Activated T-helper 17 cell treated with anti-CD3 and anti-CD28 coated beads, Interleukin-2, amount 50 U/mL, for 72 hours (primary cell): Measurements from ENCODE around the gene FBXW8. TPM values are rescaled to one million over a fixed set of nuclear protein-coding genes. Genes with fewer than 3 reads are reported as not detected.

ENCODE experiments used
- ATAC-seq: fragments of 150-1000 bp; cut with Tn5 transposase; replicated peaks from 2 replicates; pipeline ENCODE4 v1.10.0; 2021; ENCODE audit warnings: mild to moderate bottlenecking, moderate library complexity
- H3K27ac Mint-ChIP-seq: one replicate; pipeline ENCODE4 v1.8.0; 2022; ENCODE audit warnings: mixed read lengths
- H3K27me3 Mint-ChIP-seq: one replicate; pipeline ENCODE4 v1.8.0; 2022; ENCODE audit warnings: mixed read lengths
- H3K36me3 Mint-ChIP-seq: one replicate; pipeline ENCODE4 v1.8.0; 2022; ENCODE audit warnings: low read depth, mild to moderate bottlenecking, mixed read lengths
- H3K4me1 Mint-ChIP-seq: one replicate; pipeline ENCODE4 v1.8.0; 2022; ENCODE audit warnings: mixed read lengths
- H3K4me3 Mint-ChIP-seq: one replicate; pipeline ENCODE4 v1.8.0; 2022; ENCODE audit warnings: mild to moderate bottlenecking, mixed read lengths
- H3K9me3 Mint-ChIP-seq: one replicate; pipeline ENCODE4 v1.8.0; 2022; ENCODE audit warnings: mixed read lengths
- total RNA-seq, 2 donors: library from RNA; stranded (reverse); gene quantifications; one replicate each; pipeline ENCODE4 v1.2.3, GENCODE V29; 2022

FBXW8 gene
- total RNA-seq, 2 donors from 2014 or later = 2.4 to 8.8 TPM

- peaks cover 50% of the 10 kb centered on the region for H3K4me1 Mint-ChIP-seq
- H3K36me3 Mint-ChIP-seq = peaks cover 39% of the 10 kb centered on the region
- ATAC-seq = no peak
- no peak overlapping the region for H3K27ac Mint-ChIP-seq
- no peaks in the 10 kb centered on the region for H3K27me3 Mint-ChIP-seq
- no peak overlapping the region for H3K4me3 Mint-ChIP-seq
- no peaks in the 10 kb centered on the region for H3K9me3 Mint-ChIP-seq
These were observed 15.8 kb downstream of the FBXW8 start for GRCh38 chr12:116926283-116927243.

GRCh38 chr12:116927244-116927940 lies 16.6 kb downstream of the FBXW8 start:
- Mint-ChIP-seq H3K4me3 (no peak overlapping the region), H3K4me1 (peaks cover 44% of the 10 kb centered on the region), H3K27ac (no peak overlapping the region), H3K27me3 (no peaks in the 10 kb centered on the region), H3K36me3 (peaks cover 47% of the 10 kb centered on the region), H3K9me3 (no peaks in the 10 kb centered on the region)
- no peak for ATAC-seq

GRCh38 chr12:116928504-116928903 lies 17.8 kb downstream of the FBXW8 start:
- H3K36me3 Mint-ChIP-seq = peaks cover 53% of the 10 kb centered on the region
- ATAC-seq = no peak
- H3K9me3 Mint-ChIP-seq = no peaks in the 10 kb centered on the region

GRCh38 chr12:116929885-116930284 lies 19.1 kb downstream of the FBXW8 start:
- H3K27me3 Mint-ChIP-seq = no peaks in the 10 kb centered on the region
- peaks cover 30% of the 10 kb centered on the region for H3K4me1 Mint-ChIP-seq
- H3K27ac Mint-ChIP-seq = no peak overlapping the region
- no peak for ATAC-seq
- H3K9me3 Mint-ChIP-seq = no peaks in the 10 kb centered on the region
- H3K4me3 Mint-ChIP-seq = no peak overlapping the region
- peaks cover 60% of the 10 kb centered on the region for H3K36me3 Mint-ChIP-seq

More at GRCh38 chr12:116928504-116928903, 17.8 kb downstream of the FBXW8 start:
- Mint-ChIP-seq H3K4me3 (no peak overlapping the region), H3K27ac (no peak overlapping the region), H3K4me1 (peaks cover 39% of the 10 kb centered on the region), H3K27me3 (no peaks in the 10 kb centered on the region)

- peaks cover 17% of the 10 kb centered on the region for H3K4me1 Mint-ChIP-seq
- H3K27ac Mint-ChIP-seq = no peak overlapping the region
- no peaks in the 10 kb centered on the region for H3K9me3 Mint-ChIP-seq
- no peak overlapping the region for H3K4me3 Mint-ChIP-seq
- no peak for ATAC-seq
- no peaks in the 10 kb centered on the region for H3K27me3 Mint-ChIP-seq
- H3K36me3 Mint-ChIP-seq = peaks cover 72% of the 10 kb centered on the region
These were observed 20.9 kb downstream of the FBXW8 start for GRCh38 chr12:116931665-116932064.

- peaks cover 73% of the 10 kb centered on the region for H3K36me3 Mint-ChIP-seq
- H3K27me3 Mint-ChIP-seq = no peaks in the 10 kb centered on the region
- H3K4me1 Mint-ChIP-seq = peaks cover 9% of the 10 kb centered on the region
- H3K27ac Mint-ChIP-seq = no peak overlapping the region
- no peak for ATAC-seq
- H3K4me3 Mint-ChIP-seq = no peak overlapping the region
- no peaks in the 10 kb centered on the region for H3K9me3 Mint-ChIP-seq
These were observed 22.3 kb downstream of the FBXW8 start for GRCh38 chr12:116933091-116933490.

GRCh38 chr12:116933512-116934246 lies 22.9 kb downstream of the FBXW8 start:
- Mint-ChIP-seq H3K27me3 (no peaks in the 10 kb centered on the region), H3K4me3 (no peak overlapping the region), H3K9me3 (no peaks in the 10 kb centered on the region), H3K27ac (no peak overlapping the region), H3K4me1 (peaks cover 9% of the 10 kb centered on the region), H3K36me3 (peaks cover 68% of the 10 kb centered on the region)
- ATAC-seq = no peak

GRCh38 chr12:116934908-116935705 lies 24.4 kb downstream of the FBXW8 start:
- Mint-ChIP-seq H3K4me1 (peaks cover 4% of the 10 kb centered on the region), H3K36me3 (peaks cover 57% of the 10 kb centered on the region), H3K4me3 (no peak overlapping the region), H3K27me3 (no peaks in the 10 kb centered on the region), H3K9me3 (no peaks in the 10 kb centered on the region), H3K27ac (no peak overlapping the region)
- no peak for ATAC-seq

- H3K9me3 Mint-ChIP-seq = no peaks in the 10 kb centered on the region
- ATAC-seq = no peak
- H3K4me3 Mint-ChIP-seq = no peak overlapping the region
- H3K4me1 Mint-ChIP-seq = peaks cover 4% of the 10 kb centered on the region
- H3K27me3 Mint-ChIP-seq = no peaks in the 10 kb centered on the region
- no peak overlapping the region for H3K27ac Mint-ChIP-seq
- peaks cover 48% of the 10 kb centered on the region for H3K36me3 Mint-ChIP-seq
These were observed 26.9 kb downstream of the FBXW8 start for GRCh38 chr12:116937640-116938039.

- Mint-ChIP-seq H3K9me3 (peaks cover 6% of the 10 kb centered on the region), H3K4me1 (peaks cover 4% of the 10 kb centered on the region), H3K36me3 (peaks cover 38% of the 10 kb centered on the region), H3K27me3 (no peaks in the 10 kb centered on the region), H3K27ac (no peak overlapping the region), H3K4me3 (no peak overlapping the region)
- no peak for ATAC-seq
These were observed 29.0 kb downstream of the FBXW8 start for GRCh38 chr12:116939734-116940133.

GRCh38 chr12:116941188-116941587 lies 30.4 kb downstream of the FBXW8 start:
- ATAC-seq = no peak
- H3K4me1 Mint-ChIP-seq = no peaks in the 10 kb centered on the region
- no peak overlapping the region for H3K4me3 Mint-ChIP-seq
- peaks cover 35% of the 10 kb centered on the region for H3K36me3 Mint-ChIP-seq
- peaks cover 6% of the 10 kb centered on the region for H3K9me3 Mint-ChIP-seq
- H3K27ac Mint-ChIP-seq = no peak overlapping the region
- H3K27me3 Mint-ChIP-seq = no peaks in the 10 kb centered on the region

- H3K36me3 Mint-ChIP-seq = peaks cover 34% of the 10 kb centered on the region
- no peak for ATAC-seq
- H3K27ac Mint-ChIP-seq = no peak overlapping the region
- no peak overlapping the region for H3K4me3 Mint-ChIP-seq
- H3K27me3 Mint-ChIP-seq = no peaks in the 10 kb centered on the region
- H3K9me3 Mint-ChIP-seq = peaks cover 6% of the 10 kb centered on the region
- no peaks in the 10 kb centered on the region for H3K4me1 Mint-ChIP-seq
These were observed 32.9 kb downstream of the FBXW8 start for GRCh38 chr12:116943419-116944372.
